Measurements from ENCODE around the gene NME3.

The NME3 gene

GRCh38 chr16:1793578-1794220 lies 22.4 kb upstream of the NME3 start, which contains the start of gene IGFALS:
Gene IGFALS (minus strand): TSS chr16:1793705. CDS start chr16:1793652, 53 bp downstream.
- no peak for DNase-seq

- DNase-seq: no peak
These were observed 21.7 kb upstream of the NME3 start for GRCh38 chr16:1792836-1793577.

- DNase-seq: no peak
These were observed 20.8 kb upstream of the NME3 start for GRCh38 chr16:1791943-1792812.

GRCh38 chr16:1791256-1791942 lies 20.1 kb upstream of the NME3 start:
- DNase-seq: no peak

- DNase-seq: no peak
These were observed 19.4 kb upstream of the NME3 start for GRCh38 chr16:1790611-1791255.

GRCh38 chr16:1790261-1790610 lies 18.9 kb upstream of the NME3 start:
- DNase-seq: no peak

GRCh38 chr16:1789643-1790045 lies 18.3 kb upstream of the NME3 start:
- no peak for DNase-seq

- no peak for DNase-seq
These were observed 17.4 kb upstream of the NME3 start for GRCh38 chr16:1788708-1789100.

GRCh38 chr16:1788095-1788707 lies 16.9 kb upstream of the NME3 start:
- peak; percentile 62 for DNase-seq

- no peak for DNase-seq
These were observed 16.2 kb upstream of the NME3 start for GRCh38 chr16:1787322-1788094.

GRCh38 chr16:1787056-1787321 lies 15.6 kb upstream of the NME3 start:
- DNase-seq: no peak

GRCh38 chr16:1786242-1787055 lies 15.1 kb upstream of the NME3 start:
- no peak for DNase-seq

- DNase-seq: no peak
These were observed 14.5 kb upstream of the NME3 start for GRCh38 chr16:1785846-1786170.

GRCh38 chr16:1784977-1785845 lies 13.9 kb upstream of the NME3 start:
- DNase-seq: no peak

- peak; percentile 99 for DNase-seq
These were observed 11.3 kb upstream of the NME3 start, which contains the start of the genes NUBP2 and SPSB3 for GRCh38 chr16:1782408-1783264. Gene NUBP2 (plus strand): TSS chr16:1782960. CDS start chr16:1783021, 61 bp downstream. Gene SPSB3 (minus strand): TSS chr16:1782571. CDS start chr16:1781483, 1,088 bp downstream.

GRCh38 chr16:1781758-1782407 lies 10.5 kb upstream of the NME3 start:
- peak; percentile 73 for DNase-seq

- DNase-seq: no peak
These were observed 9.9 kb upstream of the NME3 start for GRCh38 chr16:1781254-1781653.

GRCh38 chr16:1780677-1781072 lies 9.3 kb upstream of the NME3 start:
- no peak for DNase-seq
